ENCODE measurements around the gene MRPL36.

MRPL36 gene

DNA sequence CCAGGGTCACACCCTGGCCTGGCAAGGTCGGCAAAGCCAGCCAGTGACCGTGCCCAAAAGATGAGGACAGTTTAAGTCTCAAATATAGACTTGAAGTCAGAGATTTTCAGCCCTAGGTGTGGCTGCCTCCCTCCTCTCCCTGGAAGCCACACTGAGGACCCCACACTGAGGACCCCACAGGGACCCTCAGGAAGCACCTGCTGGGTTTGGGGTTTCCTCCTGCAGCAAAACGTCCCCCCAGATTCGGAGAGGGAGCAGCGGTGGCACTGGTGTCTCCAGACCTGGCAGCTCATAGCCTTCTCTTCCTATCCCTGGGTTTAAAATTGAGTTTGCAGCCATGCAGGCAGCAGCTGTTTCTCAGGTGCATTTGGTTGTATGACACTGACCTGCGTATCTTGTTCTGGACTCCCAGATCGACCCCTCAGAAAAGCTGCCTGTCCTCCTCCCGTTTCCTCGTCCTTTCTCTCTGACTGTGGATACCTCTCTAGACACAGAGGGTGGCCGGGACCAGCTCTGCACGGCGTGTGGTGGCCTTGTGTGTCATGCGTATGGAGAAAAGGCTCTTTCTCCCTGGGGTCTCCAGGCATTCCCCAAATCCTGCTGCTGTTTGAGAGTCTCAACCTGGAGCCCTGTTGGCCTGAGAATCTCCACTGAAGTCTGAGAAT is 36.6 kb downstream of the MRPL36 start:
- TF ChIP-seq, protein P1, sequence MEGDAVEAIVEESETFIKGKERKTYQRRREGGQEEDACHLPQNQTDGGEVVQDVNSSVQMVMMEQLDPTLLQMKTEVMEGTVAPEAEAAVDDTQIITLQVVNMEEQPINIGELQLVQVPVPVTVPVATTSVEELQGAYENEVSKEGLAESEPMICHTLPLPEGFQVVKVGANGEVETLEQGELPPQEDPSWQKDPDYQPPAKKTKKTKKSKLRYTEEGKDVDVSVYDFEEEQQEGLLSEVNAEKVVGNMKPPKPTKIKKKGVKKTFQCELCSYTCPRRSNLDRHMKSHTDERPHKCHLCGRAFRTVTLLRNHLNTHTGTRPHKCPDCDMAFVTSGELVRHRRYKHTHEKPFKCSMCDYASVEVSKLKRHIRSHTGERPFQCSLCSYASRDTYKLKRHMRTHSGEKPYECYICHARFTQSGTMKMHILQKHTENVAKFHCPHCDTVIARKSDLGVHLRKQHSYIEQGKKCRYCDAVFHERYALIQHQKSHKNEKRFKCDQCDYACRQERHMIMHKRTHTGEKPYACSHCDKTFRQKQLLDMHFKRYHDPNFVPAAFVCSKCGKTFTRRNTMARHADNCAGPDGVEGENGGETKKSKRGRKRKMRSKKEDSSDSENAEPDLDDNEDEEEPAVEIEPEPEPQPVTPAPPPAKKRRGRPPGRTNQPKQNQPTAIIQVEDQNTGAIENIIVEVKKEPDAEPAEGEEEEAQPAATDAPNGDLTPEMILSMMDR (IDR thresholded peaks at IDR 0.05; ENCODE audit: control insufficient read depth, extremely low read depth, insufficient read depth) = no peak
- no peak overlapping the region for H3K4me3 ChIP-seq (ENCODE audit: low read depth, low read length)
- DNase-seq (ENCODE audit: low read depth) = no peak

GRCh38 chr5:1762121-1762882 is 37.3 kb downstream of the MRPL36 start:
- no peak for DNase-seq (ENCODE audit: low read depth)
- H3K4me3 ChIP-seq (ENCODE audit: low read depth, low read length) = no peak overlapping the region
- TF ChIP-seq, protein P1 (IDR thresholded peaks at IDR 0.05; ENCODE audit: control insufficient read depth, extremely low read depth, insufficient read depth) = no peak

GRCh38 chr5:1761453-1761755 is 38.2 kb downstream of the MRPL36 start:
- DNase-seq (ENCODE audit: low read depth) = no peak
- TF ChIP-seq, protein P1 (IDR thresholded peaks at IDR 0.05; ENCODE audit: control insufficient read depth, extremely low read depth, insufficient read depth) = no peak
- H3K4me3 ChIP-seq (ENCODE audit: low read depth, low read length) = no peak overlapping the region

GRCh38 chr5:1760656-1761452 is 38.8 kb downstream of the MRPL36 start:
- no peak for DNase-seq (ENCODE audit: low read depth)
- H3K4me3 ChIP-seq (ENCODE audit: low read depth, low read length) = no peak overlapping the region
- TF ChIP-seq, protein P1 (IDR thresholded peaks at IDR 0.05; ENCODE audit: control insufficient read depth, extremely low read depth, insufficient read depth) = no peak

- TF ChIP-seq, protein P1 (IDR thresholded peaks at IDR 0.05; ENCODE audit: control insufficient read depth, extremely low read depth, insufficient read depth) = no peak
- no peak overlapping the region for H3K4me3 ChIP-seq (ENCODE audit: low read depth, low read length)
- DNase-seq (ENCODE audit: low read depth) = no peak
Observed at GRCh38 chr5:1760231-1760630, 39.4 kb downstream of the MRPL36 start.

DNA sequence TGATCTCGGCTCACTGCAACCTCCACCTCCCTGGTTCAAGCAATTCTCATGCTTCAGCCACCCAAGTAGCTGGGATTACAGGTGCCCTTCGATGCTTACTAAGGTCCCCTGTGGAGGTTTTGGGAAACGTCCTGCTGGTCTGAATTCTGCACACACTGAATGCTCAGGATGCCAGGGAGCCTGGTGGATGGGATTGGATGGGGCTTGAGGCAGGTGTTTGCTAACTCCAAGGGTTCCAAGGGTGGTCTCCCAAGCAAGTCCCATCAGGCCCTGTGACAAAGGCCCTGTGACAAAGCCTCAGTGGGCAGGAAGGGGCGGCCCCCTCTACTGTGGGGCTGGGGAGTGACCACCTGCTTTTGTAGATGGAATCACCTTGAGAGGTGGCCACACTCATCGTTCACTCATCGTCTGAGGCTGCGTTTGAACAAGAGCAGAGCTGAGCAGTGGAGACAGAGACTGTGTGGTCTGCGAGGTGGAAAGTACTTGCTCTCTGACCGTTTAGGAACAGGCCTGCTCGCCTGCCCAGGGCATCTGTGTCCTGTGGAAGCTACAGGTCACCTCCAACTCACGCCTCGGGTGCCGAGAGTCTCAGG is 40.2 kb downstream of the MRPL36 start:
- no peak for DNase-seq (ENCODE audit: low read depth)
- TF ChIP-seq, protein P1 (IDR thresholded peaks at IDR 0.05; ENCODE audit: control insufficient read depth, extremely low read depth, insufficient read depth) = no peak
- H3K4me3 ChIP-seq (ENCODE audit: low read depth, low read length) = no peak overlapping the region
